MM.1S (cell line): Measurements from ENCODE around the gene TULP3.
A peak's percentile ranks its signal among the peaks of the same experiment; 100 is the strongest.

Experiments
- DNase-seq: peaks from one replicate; pipeline ENCODE4 v3.0.0-alpha.2; 2015
- H2AFZ ChIP-seq: fragments of 300-600 bp; sonication (generic); 2 replicates; pipeline ENCODE4 v1.6.0; 2016; ENCODE audit warnings: antibody characterized with exemption, low read length
- H3F3A ChIP-seq: fragments of 300-600 bp; sonication (generic); 2 replicates; pipeline ENCODE4 v1.6.1; 2016; ENCODE audit warnings: mild to moderate bottlenecking, antibody characterized with exemption, low read length, moderate library complexity, mixed read lengths; ENCODE audit not compliant: insufficient read depth
- H3K27ac ChIP-seq: fragments of 300-600 bp; sonication (generic); 2 replicates; pipeline ENCODE4 v1.5.1; 2016; ENCODE audit warnings: mild to moderate bottlenecking, low read length
- H3K27me3 ChIP-seq: fragments of 300-600 bp; sonication (generic); replicated peaks from 2 replicates; pipeline ENCODE4 v1.6.0; 2016; ENCODE audit warnings: low read length; ENCODE audit not compliant: insufficient read depth
- H3K36me3 ChIP-seq: fragments of 300-600 bp; sonication (generic); replicated peaks from 2 replicates; pipeline ENCODE4 v1.6.1; 2016; ENCODE audit warnings: mild to moderate bottlenecking, low read length, mixed read lengths; ENCODE audit not compliant: insufficient read depth
- H3K4me1 ChIP-seq: fragments of 300-600 bp; sonication (generic); 2 replicates; pipeline ENCODE4 v1.6.1; 2016; ENCODE audit warnings: low read length, mixed read lengths
- H3K4me2 ChIP-seq: fragments of 300-600 bp; sonication (generic); 2 replicates; pipeline ENCODE4 v1.6.0; 2016; ENCODE audit warnings: low read depth, low read length
- H3K4me3 ChIP-seq: fragments of 300-600 bp; sonication (generic); 2 replicates; pipeline ENCODE4 v1.5.1; 2016; ENCODE audit warnings: low read length, mixed read lengths
- H3K79me2 ChIP-seq: fragments of 300-600 bp; sonication (generic); 2 replicates; pipeline ENCODE4 v1.6.1; 2016; ENCODE audit warnings: mixed run types, low read length, mixed read lengths
- H3K9ac ChIP-seq: fragments of 300-600 bp; sonication (generic); 2 replicates; pipeline ENCODE4 v1.6.1; 2016; ENCODE audit warnings: low read length, mixed read lengths
- H3K9me2 ChIP-seq: fragments of 300-600 bp; sonication (generic); replicated peaks from 2 replicates; pipeline ENCODE4 v1.6.1; 2016; ENCODE audit warnings: mild to moderate bottlenecking, low read length, mixed read lengths; ENCODE audit not compliant: insufficient read depth
- H3K9me3 ChIP-seq: fragments of 300-600 bp; sonication (generic); replicated peaks from 2 replicates; pipeline ENCODE4 v1.6.1; 2016; ENCODE audit warnings: mild to moderate bottlenecking, low read length, mixed read lengths; ENCODE audit not compliant: insufficient read depth
- H4K20me1 ChIP-seq: fragments of 300-600 bp; sonication (generic); 2 replicates; pipeline ENCODE4 v1.6.1; 2016; ENCODE audit warnings: mild to moderate bottlenecking, low read length, moderate library complexity, mixed read lengths; ENCODE audit not compliant: insufficient read depth
- CTCF ChIP-seq: fragments of 300-600 bp; sonication (generic); IDR thresholded peaks from 2 replicates; pipeline ENCODE4 v1.5.1; 2016; ENCODE audit warnings: antibody characterized with exemption, low read length, mixed read lengths
- EZH2 ChIP-seq: fragments of 300-600 bp; sonication (generic); optimal IDR thresholded peaks from 2 replicates; pipeline ENCODE3; 2017; ENCODE audit warnings: low read depth, mild to moderate bottlenecking, antibody characterized with exemption, low read length, mixed read lengths
- EZH2phosphoT487 ChIP-seq: fragments of 300-600 bp; sonication (generic); IDR thresholded peaks from 2 replicates; pipeline ENCODE4 v1.6.1; 2018; ENCODE audit warnings: antibody characterized with exemption, low read length

The TULP3 gene

GRCh38 chr12:2891240-2892053 lies 756 bp downstream of the TULP3 start:
- TF ChIP-seq EZH2phosphoT487 (no peak), CTCF (no peak), EZH2 (no peak)
- Histone ChIP-seq H3K4me3 (peak overlapping the region; percentile 81), H3K36me3 (no peaks in the 10 kb centered on the region), H2AFZ (peak overlapping the region; percentile 72), H3K4me1 (0 out of 2 replicates have a peak, but pooled peaks cover 4% of the 10 kb centered on the region), H4K20me1 (no peaks in the 10 kb centered on the region), H3K4me2 (peak overlapping the region; percentile 91), H3K27ac (no peak overlapping the region; the same call in 1 of the 2 replicates), H3K79me2 (peaks cover 7% of the 10 kb centered on the region), H3K9me3 (no peaks in the 10 kb centered on the region), H3K9ac (peak overlapping the region; percentile 59), H3K9me2 (no peaks in the 10 kb centered on the region), H3K27me3 (no peaks in the 10 kb centered on the region), H3F3A (0 out of 2 replicates have a peak, but pooled peaks cover 3% of the 10 kb centered on the region)
- peak; percentile 31 for DNase-seq

GRCh38 chr12:2892246-2892645 lies 1.6 kb downstream of the TULP3 start:
- Histone ChIP-seq H3K27ac (no peak overlapping the region), H3F3A (0 out of 2 replicates have a peak, but pooled peaks cover 3% of the 10 kb centered on the region), H4K20me1 (no peaks in the 10 kb centered on the region), H3K4me1 (0 out of 2 replicates have a peak, but pooled peaks cover 4% of the 10 kb centered on the region), H3K36me3 (no peaks in the 10 kb centered on the region), H3K9ac (no peak overlapping the region), H3K9me2 (no peaks in the 10 kb centered on the region), H3K79me2 (peaks cover 7% of the 10 kb centered on the region), H3K4me2 (no peak overlapping the region), H3K9me3 (no peaks in the 10 kb centered on the region), H2AFZ (no peak overlapping the region), H3K27me3 (no peaks in the 10 kb centered on the region), H3K4me3 (no peak overlapping the region)
- no peak for DNase-seq
- TF ChIP-seq EZH2phosphoT487 (no peak), EZH2 (no peak), CTCF (no peak)

GRCh38 chr12:2893007-2893406 lies 2.3 kb downstream of the TULP3 start:
- H3K4me3 ChIP-seq = no peak overlapping the region
- no peaks in the 10 kb centered on the region for H3K9me3 ChIP-seq
- no peak overlapping the region for H3K27ac ChIP-seq
- H3K27me3 ChIP-seq = no peaks in the 10 kb centered on the region
- H3K4me2 ChIP-seq = no peak overlapping the region
- TF ChIP-seq EZH2phosphoT487 (no peak), CTCF (no peak), EZH2 (no peak)
- H3F3A ChIP-seq = 0 out of 2 replicates have a peak, but pooled peaks cover 3% of the 10 kb centered on the region
- H3K4me1 ChIP-seq = 0 out of 2 replicates have a peak, but pooled peaks cover 4% of the 10 kb centered on the region
- no peak overlapping the region for H3K9ac ChIP-seq
- no peak overlapping the region for H2AFZ ChIP-seq
- H3K9me2 ChIP-seq = no peaks in the 10 kb centered on the region
- H3K79me2 ChIP-seq = peaks cover 7% of the 10 kb centered on the region
- DNase-seq = no peak
- H4K20me1 ChIP-seq = no peaks in the 10 kb centered on the region
- no peaks in the 10 kb centered on the region for H3K36me3 ChIP-seq
